Activated T-cell treated with anti-CD3 and anti-CD28 coated beads, Interleukin-2, amount 50 U/mL, for 4 hours (primary cell): ENCODE results near the gene PCK2. TPM values are rescaled to one million over a fixed set of nuclear protein-coding genes. Genes with fewer than 3 reads are reported as not detected.

ENCODE experiments used
- ATAC-seq, 2 donors: fragments of 200-7000 bp; cut with Tn5 transposase; one replicate each; pipeline ENCODE4 v1.10.0; 2021
- DNase-seq: peaks from one replicate; pipeline ENCODE4 v3.0.0-alpha.2; 2020
- H3K27me3 Mint-ChIP-seq: one replicate; pipeline ENCODE4 v1.8.0; 2021; ENCODE audit warnings: low read depth, mixed read lengths
- H3K36me3 Mint-ChIP-seq: one replicate; pipeline ENCODE4 v1.8.0; 2022; ENCODE audit warnings: mixed read lengths; ENCODE audit not compliant: insufficient read depth
- H3K4me1 Mint-ChIP-seq: one replicate; pipeline ENCODE4 v1.8.0; 2021; ENCODE audit warnings: low read depth, mixed read lengths
- H3K4me3 Mint-ChIP-seq: one replicate; pipeline ENCODE4 v1.8.0; 2021; ENCODE audit warnings: mild to moderate bottlenecking, moderate library complexity, mixed read lengths
- H3K9me3 Mint-ChIP-seq: one replicate; pipeline ENCODE4 v1.8.0; 2021; ENCODE audit warnings: mixed read lengths
- total RNA-seq, 3 donors: library from RNA; stranded (reverse); gene quantifications; one replicate each; pipeline ENCODE4 v1.2.1, GENCODE V29; 2021

The PCK2 gene
- total RNA-seq, 3 donors from 2014 or later, result 38.7 to 69.4 (median 47.9) TPM

DNA sequence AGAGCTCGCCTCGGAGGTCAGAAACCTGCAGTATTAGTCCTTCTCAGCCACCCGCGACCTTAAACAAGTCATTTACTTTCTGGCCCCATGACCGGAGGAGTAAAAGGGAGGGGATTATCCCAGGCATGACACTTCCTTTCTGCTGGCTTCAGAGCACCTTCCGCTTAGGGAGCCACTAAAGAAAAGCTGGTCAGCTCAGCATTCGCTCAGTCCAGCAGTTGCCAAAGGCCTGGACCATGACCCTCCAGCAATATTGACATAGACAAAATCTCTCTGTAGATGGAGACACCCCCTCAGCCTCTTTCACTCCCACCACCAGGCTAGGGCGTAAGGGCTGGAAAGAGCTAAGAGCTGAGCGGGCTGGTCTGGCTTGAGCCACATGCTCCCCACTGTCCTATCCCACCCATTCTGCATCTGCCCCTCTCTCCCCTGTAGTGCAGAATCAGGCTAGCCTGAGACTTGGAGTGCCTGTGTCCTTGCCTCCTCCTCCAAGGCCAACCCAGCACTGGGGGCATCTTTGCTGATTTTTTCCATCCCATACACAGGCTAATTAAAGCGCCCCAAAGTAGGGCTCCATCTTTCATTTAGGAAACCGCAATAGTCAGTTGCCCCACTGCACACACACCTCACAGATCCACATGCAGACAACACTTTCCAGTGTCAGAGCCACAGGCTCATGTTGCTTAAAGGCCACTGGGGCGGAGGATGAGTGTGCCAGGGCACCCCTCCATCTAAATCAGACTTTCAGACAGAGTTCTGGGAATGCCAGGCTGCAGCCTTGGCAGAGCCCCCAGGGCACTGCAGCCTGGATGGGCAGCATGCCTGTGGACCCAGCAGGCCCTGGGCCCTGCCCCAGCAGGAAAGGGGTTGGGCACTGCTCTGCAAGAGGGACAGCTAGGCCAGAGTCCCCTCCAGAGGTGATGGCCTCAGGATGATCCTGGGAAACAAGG is 26.7 kb upstream of the PCK2 start:
- no peak for ATAC-seq
- Mint-ChIP-seq H3K4me3 (no peak overlapping the region), H3K4me1 (peaks cover 11% of the 10 kb centered on the region)

DNA sequence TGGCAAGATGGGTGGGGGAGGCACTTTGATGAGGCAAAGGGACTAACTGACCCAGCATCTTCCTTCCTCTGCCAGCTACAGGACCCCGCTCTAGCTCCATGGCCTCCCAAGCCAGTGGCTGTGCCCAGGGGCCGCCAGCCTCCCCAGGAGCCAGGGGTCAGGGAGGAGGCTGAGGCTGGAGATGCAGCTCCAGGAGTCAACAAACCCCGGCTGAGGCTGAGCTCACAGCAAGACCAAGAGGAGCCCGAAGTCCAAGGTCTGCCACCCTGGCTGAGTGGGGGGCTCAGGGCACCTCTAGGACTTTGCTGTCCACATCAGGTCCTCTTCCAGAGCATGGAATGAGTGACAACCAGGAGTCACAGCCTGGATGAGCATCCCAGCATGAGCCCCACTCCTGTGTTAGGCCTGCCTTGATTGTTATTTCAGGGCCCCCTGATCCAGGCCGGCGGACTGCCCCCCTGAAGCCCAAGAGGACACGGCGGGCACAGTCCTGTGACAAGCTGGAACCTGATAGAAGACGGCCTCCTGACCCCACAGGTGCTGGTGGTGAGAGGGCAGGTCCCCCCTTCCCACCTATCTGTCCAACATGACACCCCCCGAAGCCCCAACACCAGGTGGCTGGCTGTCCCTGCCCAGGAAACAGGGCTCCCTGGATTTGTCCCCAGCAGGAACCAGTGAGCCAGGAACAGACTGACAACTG is 25.2 kb upstream of the PCK2 start:
- Mint-ChIP-seq H3K27me3 (peaks cover 5% of the 10 kb centered on the region), H3K4me1 (peaks cover 11% of the 10 kb centered on the region), H3K9me3 (no peaks in the 10 kb centered on the region), H3K36me3 (peaks cover 3% of the 10 kb centered on the region), H3K4me3 (no peak overlapping the region)
- ATAC-seq (no peak), DNase-seq (no peak)

More for the DNA sequence above, 26.7 kb upstream of the PCK2 start:
- Mint-ChIP-seq H3K9me3 (no peaks in the 10 kb centered on the region), H3K36me3 (peaks cover 3% of the 10 kb centered on the region), H3K27me3 (peaks cover 5% of the 10 kb centered on the region)
- no peak for DNase-seq

DNA sequence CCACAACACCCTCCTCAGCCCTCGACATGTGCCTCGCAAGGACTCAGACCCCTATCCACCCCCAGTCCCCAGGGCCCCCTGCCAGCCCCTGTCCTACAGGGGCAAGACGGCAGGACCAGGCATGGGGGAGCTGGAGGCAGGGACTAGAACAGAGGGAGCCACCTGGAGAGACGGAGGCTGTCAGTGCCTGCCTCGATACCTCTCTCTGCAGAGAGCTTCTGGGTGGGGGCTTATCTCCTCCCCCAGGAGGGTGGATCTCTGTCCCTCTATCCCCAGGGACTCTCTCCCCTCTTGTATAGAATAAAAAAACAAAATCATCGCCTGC is 24.7 kb upstream of the PCK2 start:
- H3K36me3 Mint-ChIP-seq, result peaks cover 3% of the 10 kb centered on the region
- H3K4me1 Mint-ChIP-seq, result peaks cover 11% of the 10 kb centered on the region
- no peak for DNase-seq
- H3K27me3 Mint-ChIP-seq, result peaks cover 5% of the 10 kb centered on the region
- ATAC-seq, result no peak
- no peak overlapping the region for H3K4me3 Mint-ChIP-seq
- H3K9me3 Mint-ChIP-seq, result no peaks in the 10 kb centered on the region

DNA sequence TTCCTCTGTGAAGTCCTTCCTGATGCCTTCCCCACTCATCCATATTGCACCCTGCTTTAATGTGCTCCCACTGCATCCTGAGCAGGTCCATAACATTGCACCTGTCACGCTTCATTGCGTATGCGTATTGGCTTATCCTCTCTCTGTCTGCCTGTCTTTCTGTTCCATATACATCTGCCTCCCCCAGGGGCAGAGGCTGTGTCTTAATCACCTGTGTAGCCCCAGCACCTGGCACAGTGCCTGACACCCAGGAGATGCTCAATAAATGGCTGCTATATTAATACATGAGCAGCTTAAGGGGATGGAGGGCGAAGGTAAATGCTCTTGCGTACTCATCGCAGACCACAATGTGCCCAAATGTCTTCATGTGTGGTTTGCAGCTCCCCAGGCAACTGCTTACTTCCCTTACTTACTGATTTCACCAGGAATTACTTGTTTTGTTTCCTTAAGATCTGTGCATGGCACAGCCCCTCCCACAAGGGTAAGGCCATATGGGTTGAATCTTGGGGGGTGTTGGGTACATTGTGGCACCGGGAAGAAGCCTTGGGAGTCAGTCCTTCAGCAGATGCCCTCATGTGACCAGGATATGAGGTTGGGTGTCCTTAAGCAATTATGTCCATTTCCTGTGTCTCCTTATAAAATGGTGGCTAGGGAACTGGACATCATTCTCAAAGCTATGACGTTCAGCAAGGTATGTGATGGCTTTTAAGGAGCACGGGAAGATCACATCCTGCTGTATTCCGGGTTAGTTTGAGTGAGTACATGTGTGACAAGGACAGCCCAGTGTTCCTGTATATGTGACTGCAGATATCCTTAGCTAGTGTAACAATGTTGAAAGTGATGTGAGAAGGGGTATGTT is 23.6 kb upstream of the PCK2 start:
- Mint-ChIP-seq H3K4me3 (no peak overlapping the region), H3K4me1 (peaks cover 11% of the 10 kb centered on the region), H3K9me3 (no peaks in the 10 kb centered on the region), H3K36me3 (peaks cover 3% of the 10 kb centered on the region), H3K27me3 (peaks cover 4% of the 10 kb centered on the region)
- DNase-seq, result no peak
- ATAC-seq, result no peak

GRCh38 chr14:24071144-24071697 is 22.9 kb upstream of the PCK2 start, which contains the start of gene CPNE6:
TSS of gene CPNE6 (plus strand) at chr14:24071562. CDS start at chr14:24072937, 1,375 bp downstream.
- no peak for DNase-seq
- H3K4me1 Mint-ChIP-seq, result peaks cover 11% of the 10 kb centered on the region
- H3K9me3 Mint-ChIP-seq, result no peaks in the 10 kb centered on the region
- H3K27me3 Mint-ChIP-seq, result peaks cover 4% of the 10 kb centered on the region
- H3K4me3 Mint-ChIP-seq, result no peak within 1 kb of the TSS
- H3K36me3 Mint-ChIP-seq, result peaks cover 3% of the 10 kb centered on the region
- peak; percentile 86 to 96 for ATAC-seq

DNA sequence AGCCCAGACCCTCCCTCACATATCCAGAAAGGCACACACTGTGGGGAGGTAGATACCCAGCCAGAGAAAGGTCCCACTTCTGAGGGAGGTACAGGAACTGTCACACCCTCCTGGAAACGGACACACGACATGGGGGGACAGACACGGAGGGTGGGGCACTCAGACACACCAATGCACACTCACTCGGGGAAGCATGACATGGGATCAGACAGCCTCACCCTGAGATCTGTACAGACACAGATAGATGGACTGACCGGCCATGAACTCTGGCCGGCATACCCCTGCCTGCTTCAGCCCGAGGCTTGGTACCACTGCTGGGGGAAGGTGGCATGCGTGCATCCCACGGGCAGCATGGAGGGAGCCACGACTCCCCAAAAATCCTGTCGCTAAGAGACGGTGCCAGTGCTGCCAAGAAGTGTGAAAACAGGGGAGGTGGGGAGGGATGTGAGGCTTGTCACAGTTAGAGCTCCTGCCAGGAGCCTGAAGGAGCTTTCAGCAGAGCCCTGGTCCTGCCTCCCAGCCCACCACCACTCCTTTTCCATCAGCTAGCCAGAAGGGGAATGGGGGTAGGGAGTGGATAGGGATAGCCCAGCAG is 22.2 kb upstream of the PCK2 start:
- Mint-ChIP-seq H3K4me3 (no peak overlapping the region), H3K36me3 (peaks cover 3% of the 10 kb centered on the region), H3K9me3 (no peaks in the 10 kb centered on the region), H3K27me3 (peaks cover 4% of the 10 kb centered on the region), H3K4me1 (peaks cover 11% of the 10 kb centered on the region)
- no peak for DNase-seq
- ATAC-seq, result no peak

GRCh38 chr14:24072436-24072835 is 21.7 kb upstream of the PCK2 start:
- H3K27me3 Mint-ChIP-seq, result peaks cover 4% of the 10 kb centered on the region
- peaks cover 2% of the 10 kb centered on the region for H3K36me3 Mint-ChIP-seq
- peaks cover 11% of the 10 kb centered on the region for H3K4me1 Mint-ChIP-seq
- ATAC-seq (no peak), DNase-seq (no peak)
- H3K9me3 Mint-ChIP-seq, result no peaks in the 10 kb centered on the region
- no peak overlapping the region for H3K4me3 Mint-ChIP-seq

DNA sequence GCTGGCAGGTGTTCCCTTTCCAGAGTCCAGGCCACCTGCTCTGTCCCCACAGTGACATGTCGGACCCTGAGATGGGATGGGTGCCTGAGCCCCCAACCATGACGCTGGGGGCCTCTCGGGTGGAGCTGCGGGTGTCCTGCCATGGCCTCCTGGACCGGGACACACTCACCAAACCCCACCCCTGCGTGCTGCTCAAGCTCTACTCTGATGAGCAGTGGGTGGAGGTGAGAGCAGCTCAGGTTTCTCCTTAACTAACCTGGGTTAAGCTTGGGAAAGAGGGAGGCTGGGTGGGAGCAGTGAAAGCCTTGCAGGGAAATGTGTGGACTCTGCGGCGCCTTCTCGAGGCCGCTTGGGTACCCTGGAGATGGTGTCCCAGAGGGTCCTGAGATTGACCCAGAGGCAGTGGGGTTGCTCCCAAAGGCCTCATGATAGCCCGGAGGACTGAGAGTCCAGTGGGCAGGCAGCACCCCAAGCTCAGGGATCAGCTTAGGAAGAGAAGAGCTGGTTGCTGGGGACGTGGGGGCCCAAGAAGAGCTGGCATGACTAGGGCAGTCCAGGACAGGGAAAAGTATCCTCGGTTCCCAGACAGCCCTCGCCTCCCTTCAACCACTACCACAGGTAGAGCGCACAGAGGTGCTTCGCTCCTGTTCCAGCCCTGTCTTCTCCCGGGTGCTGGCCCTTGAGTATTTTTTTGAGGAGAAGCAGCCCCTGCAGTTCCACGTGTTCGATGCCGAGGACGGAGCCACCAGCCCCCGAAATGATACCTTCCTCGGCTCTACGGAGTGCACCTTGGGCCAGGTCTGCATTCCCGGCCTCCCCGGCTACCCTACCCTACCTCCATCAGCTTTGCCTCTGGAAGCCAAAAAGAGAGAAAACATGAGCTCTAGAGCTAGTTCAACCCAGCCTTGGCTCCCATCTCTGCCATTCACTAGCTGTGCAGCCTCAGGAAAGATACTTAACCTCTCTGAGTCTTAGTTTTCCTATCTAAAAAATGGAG is 20.9 kb upstream of the PCK2 start:
- no peak for DNase-seq
- H3K9me3 Mint-ChIP-seq, result no peaks in the 10 kb centered on the region
- no peaks in the 10 kb centered on the region for H3K36me3 Mint-ChIP-seq
- no peak for ATAC-seq
- H3K4me3 Mint-ChIP-seq, result no peak overlapping the region
- H3K27me3 Mint-ChIP-seq, result peaks cover 4% of the 10 kb centered on the region
- H3K4me1 Mint-ChIP-seq, result peaks cover 11% of the 10 kb centered on the region

DNA sequence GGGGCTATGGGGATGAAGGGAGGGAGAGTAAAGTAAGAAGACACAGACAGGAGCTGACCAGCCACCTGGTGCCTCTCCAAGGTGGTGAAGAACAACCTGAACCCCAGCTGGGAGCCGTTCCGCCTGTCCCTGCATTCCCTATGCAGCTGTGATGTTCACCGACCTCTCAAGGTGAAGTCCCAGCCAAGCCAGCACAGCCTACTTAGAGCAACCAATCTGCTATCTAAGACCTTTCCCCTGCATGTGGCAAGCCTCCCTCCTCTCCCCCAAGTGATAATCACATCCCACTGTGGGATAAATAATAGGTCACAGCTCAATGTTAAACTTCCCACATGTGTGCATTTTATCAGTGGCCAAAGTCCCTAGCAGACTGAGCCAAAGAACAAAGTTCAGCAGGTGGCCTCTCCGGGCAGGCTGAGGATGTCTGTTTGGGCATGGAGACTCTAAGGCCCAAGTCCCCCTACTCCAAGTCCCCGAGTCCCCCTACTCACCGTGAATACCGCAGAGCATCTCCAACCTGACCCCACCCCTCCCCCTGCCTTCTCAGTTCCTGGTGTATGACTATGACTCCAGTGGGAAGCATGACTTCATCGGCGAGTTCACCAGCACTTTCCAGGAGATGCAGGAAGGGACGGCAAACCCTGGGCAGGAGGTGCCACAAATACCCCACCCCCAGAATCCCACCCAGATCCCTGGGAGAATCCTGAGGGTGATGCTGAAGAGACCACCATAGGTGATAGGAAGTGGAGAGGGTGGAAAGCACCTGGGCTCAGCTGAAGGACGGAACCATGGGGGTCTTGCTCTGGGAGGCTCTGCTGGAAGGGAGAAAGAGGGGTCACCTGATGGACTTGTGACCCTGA is 19.3 kb upstream of the PCK2 start:
- Mint-ChIP-seq H3K36me3 (no peaks in the 10 kb centered on the region), H3K4me1 (peaks cover 13% of the 10 kb centered on the region), H3K9me3 (no peaks in the 10 kb centered on the region), H3K27me3 (peaks cover 4% of the 10 kb centered on the region), H3K4me3 (no peak overlapping the region)
- no peak for ATAC-seq
- DNase-seq, result no peak

GRCh38 chr14:24075485-24076301 is 18.4 kb upstream of the PCK2 start:
- Mint-ChIP-seq H3K4me1 (peaks cover 15% of the 10 kb centered on the region), H3K4me3 (no peak overlapping the region), H3K27me3 (peaks cover 4% of the 10 kb centered on the region), H3K9me3 (no peaks in the 10 kb centered on the region), H3K36me3 (no peaks in the 10 kb centered on the region)
- no peak for ATAC-seq
- DNase-seq, result no peak

- DNase-seq, result no peak
- H3K27me3 Mint-ChIP-seq, result no peaks in the 10 kb centered on the region
- no peak for ATAC-seq
- H3K4me3 Mint-ChIP-seq, result no peak overlapping the region
- no peaks in the 10 kb centered on the region for H3K36me3 Mint-ChIP-seq
- H3K4me1 Mint-ChIP-seq, result peaks cover 13% of the 10 kb centered on the region
- H3K9me3 Mint-ChIP-seq, result no peaks in the 10 kb centered on the region
Measured at GRCh38 chr14:24076302-24076601, 17.9 kb upstream of the PCK2 start.

- peaks cover 17% of the 10 kb centered on the region for H3K4me1 Mint-ChIP-seq
- H3K36me3 Mint-ChIP-seq, result no peaks in the 10 kb centered on the region
- no peaks in the 10 kb centered on the region for H3K9me3 Mint-ChIP-seq
- no peak overlapping the region for H3K4me3 Mint-ChIP-seq
- no peak for DNase-seq
- H3K27me3 Mint-ChIP-seq, result no peaks in the 10 kb centered on the region
- no peak for ATAC-seq
Measured at GRCh38 chr14:24077086-24077485, 17.0 kb upstream of the PCK2 start.
